RWPE1 (cell line): ENCODE data around the gene YIPF1.

ENCODE experiments used
- CTCF ChIA-PET: fragments of 350-600 bp; sonication (Branson Sonifier 250); formaldehyde crosslinking; extraction: SDS; loops from one replicate; lab custom pipeline; 2021; lab: Yijun Ruan, JAX
- POLR2A ChIA-PET: fragments of 400-600 bp; formaldehyde crosslinking; extraction: SDS; loops from one replicate; lab custom pipeline; 2020; ENCODE audit warnings: antibody characterized with exemption; ENCODE audit not compliant: low non-redundant PET; lab: Yijun Ruan, JAX
- DNase-seq: peaks from one replicate; pipeline ENCODE4 v3.0.0; 2012; ENCODE audit warnings: low spot score
- H3K27ac ChIP-seq: fragments of 450-650 bp; 2 replicates; pipeline ENCODE4 v1.5.1; 2017
- TF ChIP-seq, protein P1 (sequence below): fragments of 450-650 bp; conservative IDR thresholded peaks from 2 replicates; pipeline ENCODE4 v1.5.1; 2017; ENCODE audit warnings: low read depth, mild to moderate bottlenecking

Gene YIPF1

DNA sequence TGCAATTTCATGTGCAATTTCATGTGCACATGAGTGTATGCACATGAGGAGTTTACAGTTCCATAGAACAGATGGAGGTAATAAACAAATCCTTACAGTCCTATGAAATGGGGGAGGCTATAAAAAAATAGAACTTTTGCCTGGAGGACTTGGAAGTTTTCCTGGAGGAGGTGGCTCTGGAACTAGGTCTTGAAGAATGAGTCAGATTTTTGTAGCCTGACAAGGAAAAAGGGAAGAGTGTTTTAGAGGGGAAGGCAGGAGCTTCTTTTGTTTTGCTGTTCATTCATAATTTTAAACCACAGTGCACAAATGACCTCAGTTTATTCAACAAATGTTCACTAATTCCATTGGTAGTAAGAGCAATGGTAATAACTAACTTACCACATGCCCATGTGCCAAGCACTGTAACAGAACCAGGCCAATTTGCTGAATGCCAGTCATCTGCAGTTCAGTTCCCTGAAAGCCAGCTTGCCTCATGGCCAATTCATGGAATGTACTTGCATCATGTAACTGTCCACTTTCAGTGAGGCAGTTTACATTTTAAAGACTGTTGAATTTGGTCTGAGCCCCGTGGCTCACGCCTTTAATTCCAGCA lies 7.1 kb upstream of the YIPF1 start:
- no peak for DNase-seq
- POLR2A ChIA-PET: no interaction called here
- CTCF ChIA-PET: no interaction called here
- TF ChIP-seq, protein P1, sequence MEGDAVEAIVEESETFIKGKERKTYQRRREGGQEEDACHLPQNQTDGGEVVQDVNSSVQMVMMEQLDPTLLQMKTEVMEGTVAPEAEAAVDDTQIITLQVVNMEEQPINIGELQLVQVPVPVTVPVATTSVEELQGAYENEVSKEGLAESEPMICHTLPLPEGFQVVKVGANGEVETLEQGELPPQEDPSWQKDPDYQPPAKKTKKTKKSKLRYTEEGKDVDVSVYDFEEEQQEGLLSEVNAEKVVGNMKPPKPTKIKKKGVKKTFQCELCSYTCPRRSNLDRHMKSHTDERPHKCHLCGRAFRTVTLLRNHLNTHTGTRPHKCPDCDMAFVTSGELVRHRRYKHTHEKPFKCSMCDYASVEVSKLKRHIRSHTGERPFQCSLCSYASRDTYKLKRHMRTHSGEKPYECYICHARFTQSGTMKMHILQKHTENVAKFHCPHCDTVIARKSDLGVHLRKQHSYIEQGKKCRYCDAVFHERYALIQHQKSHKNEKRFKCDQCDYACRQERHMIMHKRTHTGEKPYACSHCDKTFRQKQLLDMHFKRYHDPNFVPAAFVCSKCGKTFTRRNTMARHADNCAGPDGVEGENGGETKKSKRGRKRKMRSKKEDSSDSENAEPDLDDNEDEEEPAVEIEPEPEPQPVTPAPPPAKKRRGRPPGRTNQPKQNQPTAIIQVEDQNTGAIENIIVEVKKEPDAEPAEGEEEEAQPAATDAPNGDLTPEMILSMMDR: no peak
- peak overlapping the region; percentile 70 for H3K27ac ChIP-seq

DNA sequence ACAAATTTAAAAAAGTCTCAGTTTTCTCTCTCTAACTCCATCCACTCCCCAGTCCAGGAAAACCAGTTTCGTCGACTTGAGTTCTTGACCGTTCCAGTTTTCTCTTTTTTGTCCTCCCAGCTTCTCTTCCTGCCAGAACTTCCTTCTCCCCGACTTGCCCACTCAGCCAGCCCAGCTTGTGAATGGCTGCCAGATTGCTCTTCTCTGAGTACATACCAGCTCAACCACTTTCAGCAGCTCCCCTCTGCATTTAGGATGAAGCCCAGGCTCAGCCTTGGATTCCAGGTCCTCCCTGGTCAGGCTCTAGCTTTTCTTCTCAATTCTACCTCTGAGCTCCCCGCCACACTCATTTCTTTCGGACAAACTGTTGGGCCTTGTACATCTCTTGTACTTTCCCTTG lies 5.8 kb upstream of the YIPF1 start:
- TF ChIP-seq, protein P1: no peak
- ChIA-PET POLR2A (no interaction called here), CTCF (no interaction called here)
- no peak for DNase-seq
- H3K27ac ChIP-seq: no peak overlapping the region

DNA sequence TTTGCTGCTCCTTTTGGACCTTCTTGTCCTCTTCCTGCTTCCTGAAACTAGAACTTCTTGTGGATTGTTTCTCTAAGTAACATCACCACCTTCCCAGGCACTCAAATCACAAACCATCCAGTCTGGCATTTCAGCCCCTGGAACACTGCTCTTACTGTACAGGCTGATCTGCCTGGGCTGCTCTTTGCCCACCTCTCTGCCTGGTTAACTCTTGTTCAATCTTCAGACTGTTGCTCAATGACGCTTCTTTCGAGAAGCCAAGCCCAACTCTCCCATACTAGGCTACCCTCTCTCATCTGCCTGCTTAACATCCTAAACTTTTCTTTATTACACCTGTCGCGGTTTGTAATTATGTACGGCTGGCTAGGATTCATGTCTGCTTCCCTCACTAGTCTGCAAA lies 5.0 kb upstream of the YIPF1 start:
- DNase-seq: no peak
- H3K27ac ChIP-seq: no peak overlapping the region
- TF ChIP-seq, protein P1: no peak
- CTCF ChIA-PET: no interaction called here
- POLR2A ChIA-PET: no interaction called here

DNA sequence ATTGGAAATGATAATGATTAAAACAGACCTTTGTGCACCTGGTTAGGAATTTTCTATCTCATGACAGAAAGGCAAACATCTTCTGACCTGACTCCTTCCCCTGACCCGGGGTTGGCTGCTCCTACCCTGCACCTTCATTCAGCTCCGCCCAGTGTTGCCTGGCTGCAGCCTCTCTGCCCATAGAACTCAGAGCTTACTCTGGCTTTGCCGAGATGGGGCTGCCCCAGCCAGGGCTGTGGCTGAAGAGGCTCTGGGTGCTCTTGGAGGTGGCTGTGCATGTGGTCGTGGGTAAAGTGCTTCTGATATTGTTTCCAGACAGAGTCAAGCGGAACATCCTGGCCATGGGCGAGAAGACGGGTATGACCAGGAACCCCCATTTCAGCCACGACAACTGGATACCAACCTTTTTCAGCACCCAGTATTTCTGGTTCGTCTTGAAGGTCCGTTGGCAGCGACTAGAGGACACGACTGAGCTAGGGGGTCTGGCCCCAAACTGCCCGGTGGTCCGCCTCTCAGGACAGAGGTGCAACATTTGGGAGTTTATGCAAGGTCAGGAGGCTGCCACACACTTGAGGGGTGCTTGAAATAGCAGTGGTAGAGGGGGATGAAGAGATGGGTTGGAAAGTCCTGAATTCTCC lies 4.5 kb upstream of the YIPF1 start, which contains the start of gene DIO1:
DIO1 (plus strand) TSS at position 189 of the 638 bp plus-strand sequence; CDS start at position 213, 24 bp downstream.
- no peak for DNase-seq
- ChIA-PET POLR2A (no interaction called here), CTCF (interaction anchor here (0.6 kb wide), 1 partner anchor 65 kb away, joined by 4 read pairs; no protein-coding TSS in a partner anchor)

DNA sequence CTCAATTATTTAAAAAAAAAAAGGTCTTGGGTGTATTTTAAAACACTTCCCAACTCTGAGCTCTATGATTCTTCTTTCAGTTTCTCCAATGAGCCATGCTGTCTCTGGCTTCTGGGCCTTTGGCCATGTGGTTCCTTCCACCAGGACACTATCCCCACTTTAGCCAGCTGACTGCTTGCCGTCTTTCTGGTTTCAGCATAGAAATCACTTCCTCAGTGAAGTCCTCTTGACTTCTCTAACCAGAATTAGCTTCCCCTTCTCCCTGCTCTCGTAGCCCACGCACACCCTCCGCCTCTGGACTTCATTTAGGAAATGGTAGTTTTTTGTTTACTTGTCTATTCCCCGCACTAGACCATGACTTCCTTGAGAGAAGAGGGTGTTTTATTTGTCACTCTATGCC lies 3.3 kb upstream of the YIPF1 start:
- DNase-seq: no peak
- ChIA-PET POLR2A (interaction anchor here (0.6 kb wide), 1 partner anchor 14 kb away, joined by 7 read pairs; no protein-coding TSS in a partner anchor), CTCF (interaction anchor here (0.7 to 1.2 kb wide), 2 partner anchors 8 to 14 kb away, joined by 3 read pairs; no protein-coding TSS in a partner anchor)
- no peak overlapping the region for H3K27ac ChIP-seq
- TF ChIP-seq, protein P1: no peak

More for the DNA sequence above, 4.5 kb upstream of the YIPF1 start, which contains the start of gene DIO1:
- TF ChIP-seq, protein P1: no peak
- H3K27ac ChIP-seq: no peak within 1 kb of the TSS

DNA sequence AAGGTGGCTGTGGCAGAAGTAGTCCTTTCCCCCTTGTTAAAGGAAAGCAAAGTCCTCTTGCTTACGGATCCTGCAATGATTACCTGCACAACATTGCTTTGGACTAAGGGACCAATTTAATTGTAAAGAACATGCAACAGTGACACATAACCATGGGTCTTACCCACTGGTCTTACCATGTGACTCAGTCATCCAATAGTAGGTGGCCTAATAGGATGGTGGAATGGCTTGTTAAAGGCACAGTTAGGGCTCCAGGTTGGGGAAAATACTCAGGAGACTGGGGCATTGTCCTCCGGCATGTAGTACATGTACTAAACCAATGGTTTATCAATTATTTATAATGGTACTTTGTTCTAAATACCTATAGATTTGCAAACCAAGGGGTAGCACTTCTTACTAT lies 2.1 kb upstream of the YIPF1 start:
- TF ChIP-seq, protein P1: no peak
- H3K27ac ChIP-seq: no peak overlapping the region
- ChIA-PET POLR2A (no interaction called here), CTCF (no interaction called here)
- DNase-seq: no peak
